NCI-H2196 treated with DMSO at 0.1 percent for 48 hours (cell line): Measurements from ENCODE around the gene ZDHHC8.

Experiments used
- DNase-seq: peaks from one replicate; lab custom pipeline; 2025; ENCODE audit not compliant: unreplicated experiment; lab: John Stamatoyannopoulos, UW

Gene ZDHHC8

DNA sequence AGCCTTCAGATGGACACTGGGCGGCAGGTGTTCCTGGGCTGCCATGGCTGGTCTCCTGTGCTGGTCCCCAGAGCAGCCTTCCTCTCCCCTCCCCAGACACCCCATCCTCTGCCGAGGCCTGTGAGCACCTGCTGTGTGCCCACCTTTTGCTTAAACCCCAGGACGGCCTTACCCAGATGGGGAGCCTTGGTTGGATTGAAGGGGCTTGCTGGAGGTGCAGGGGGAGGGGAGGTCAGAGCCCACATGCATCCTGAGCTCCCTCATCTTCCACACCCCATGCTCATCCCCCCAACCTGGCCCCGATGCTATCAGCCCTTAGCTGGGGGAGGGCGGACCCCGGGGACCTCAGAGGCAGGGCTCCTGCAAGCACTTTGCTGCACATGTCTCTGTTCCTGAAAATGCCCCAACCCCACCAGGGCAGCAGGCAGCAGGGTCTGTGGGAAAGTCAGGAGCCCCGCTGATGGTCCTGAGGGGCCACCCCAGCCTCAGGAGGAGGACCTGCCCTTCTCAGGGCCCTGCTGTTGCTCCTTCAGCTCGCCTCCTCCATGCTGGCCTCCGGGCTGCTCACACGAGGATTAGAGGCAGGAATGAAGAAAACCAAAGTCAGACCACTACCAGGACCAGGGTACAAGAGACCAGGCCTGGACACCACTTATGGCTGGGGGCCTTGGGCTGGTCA is 60.8 kb downstream of the ZDHHC8 start:
- no peak for DNase-seq

DNA sequence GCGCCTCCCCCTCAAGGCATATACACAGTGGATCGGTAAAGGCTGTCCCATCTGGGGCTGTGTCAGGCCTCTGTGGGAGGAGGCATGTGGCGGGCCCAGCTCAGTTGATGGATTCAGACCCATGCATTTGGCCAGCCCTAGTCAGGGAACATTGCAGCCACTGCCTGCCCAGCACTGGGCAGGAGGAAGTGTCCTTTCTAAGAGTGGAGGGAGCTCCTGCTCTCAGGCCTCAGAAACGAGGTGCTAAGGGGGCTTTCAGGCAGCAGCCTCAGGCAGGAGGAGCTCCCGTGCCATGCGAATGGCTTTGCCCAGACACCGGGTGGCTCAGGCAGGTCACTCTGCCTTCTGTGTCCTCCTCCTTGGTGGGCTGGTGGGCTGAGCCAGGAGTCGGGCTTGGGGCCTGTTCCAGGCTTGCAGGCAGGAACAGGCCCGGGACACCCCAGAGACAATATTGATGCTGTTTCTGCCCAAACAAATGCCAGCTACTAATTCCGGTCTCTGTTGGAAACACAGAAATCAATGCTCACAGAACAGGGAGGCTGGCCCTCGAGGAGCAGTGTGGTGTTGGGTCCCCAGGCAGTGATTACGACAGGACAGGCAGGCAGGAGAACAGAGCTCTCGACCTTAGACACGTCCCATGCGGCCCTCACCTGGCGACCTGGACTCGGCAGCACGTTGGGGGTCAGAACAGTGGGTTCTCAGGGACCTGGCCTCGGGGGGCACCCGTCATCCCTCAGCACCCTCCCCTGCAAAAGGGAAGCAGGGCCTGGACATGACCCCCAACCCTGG is 61.6 kb downstream of the ZDHHC8 start:
- DNase-seq = no peak

GRCh38 chr22:20193761-20194494 is 62.3 kb downstream of the ZDHHC8 start:
- DNase-seq = no peak

DNA sequence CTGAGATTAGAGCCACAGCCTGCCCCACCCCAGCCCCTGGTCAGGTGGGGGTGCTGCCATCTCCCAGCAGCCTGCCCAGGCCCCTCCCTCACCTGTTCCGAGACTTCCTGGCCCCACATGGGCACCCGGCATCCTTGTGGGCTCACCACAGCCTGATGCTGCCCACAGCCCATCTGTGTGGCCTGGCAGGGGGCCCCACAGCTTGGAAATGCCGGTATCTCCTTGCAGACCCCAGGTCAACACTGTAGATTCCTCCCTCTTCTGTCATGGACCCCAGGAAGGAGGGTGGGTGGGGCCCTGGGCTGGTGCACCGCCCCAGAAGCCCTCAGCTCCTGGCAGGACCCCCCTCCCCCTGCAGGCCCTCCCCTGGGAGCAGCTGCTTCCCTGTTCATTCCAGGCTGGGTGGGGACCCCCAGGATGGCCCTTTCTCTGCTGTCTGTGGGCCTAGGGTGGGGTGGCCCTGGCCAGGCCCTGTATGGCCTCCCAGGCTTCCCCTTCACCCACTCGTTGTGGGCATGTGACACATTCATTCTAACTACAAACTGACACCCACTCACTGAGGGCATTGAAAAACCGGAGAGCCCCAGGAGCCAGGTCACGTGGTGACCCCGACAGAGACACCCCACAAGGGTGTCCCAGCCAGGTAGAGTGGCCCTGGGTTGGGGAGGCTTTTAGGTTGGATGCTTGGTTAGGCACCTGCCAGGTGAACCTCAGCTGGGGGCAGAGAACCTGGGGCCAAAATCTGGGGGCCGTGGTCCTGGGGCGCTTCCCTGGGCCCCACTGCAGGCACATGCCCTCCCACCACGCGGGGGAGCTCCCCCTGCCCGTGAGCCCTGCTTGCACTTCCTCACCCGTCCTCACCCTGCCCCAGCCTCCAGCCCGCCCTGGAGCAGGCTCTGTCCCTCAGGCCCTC is 63.3 kb downstream of the ZDHHC8 start:
- no peak for DNase-seq

- no peak for DNase-seq
Measured at GRCh38 chr22:20196094-20196842, 64.7 kb downstream of the ZDHHC8 start.
